ENCODE data around the gene AIFM2.

DNA sequence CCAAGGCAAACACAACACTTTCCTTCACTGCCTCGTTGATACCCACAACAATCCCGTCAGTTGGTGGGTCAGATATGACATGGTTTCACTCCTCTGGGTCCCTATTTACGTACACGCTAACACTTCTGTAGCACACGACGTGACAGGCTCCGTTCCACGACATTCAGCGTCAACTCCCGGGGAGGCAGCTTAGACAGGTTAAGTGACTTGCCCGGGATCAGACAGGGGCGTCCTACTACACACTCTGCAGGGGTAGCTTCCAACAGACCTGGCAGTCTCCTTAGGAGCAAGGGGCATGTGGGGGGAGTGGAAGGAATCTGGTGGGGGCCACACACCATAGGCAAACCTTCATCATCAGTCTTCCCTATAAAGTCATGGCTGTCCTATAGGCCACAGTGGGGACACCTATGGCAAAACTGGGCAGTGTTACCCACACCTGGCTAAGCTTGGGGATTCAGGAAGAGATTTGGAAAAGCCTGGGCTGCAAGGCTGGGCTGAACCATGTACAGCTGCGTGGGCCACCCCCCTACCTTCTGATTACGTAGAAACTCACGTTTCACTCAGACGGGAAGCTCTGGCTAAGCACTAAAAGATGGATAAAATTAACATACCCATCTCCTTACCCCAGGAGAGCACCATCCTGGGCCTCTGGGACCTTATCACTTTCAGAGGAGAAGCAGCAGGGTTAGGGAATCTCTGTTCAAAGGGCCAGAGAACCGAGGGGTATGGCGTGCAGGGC, 11.9 kb upstream of the AIFM2 start:
- TF ChIP-seq POLR2AphosphoS5 (IDR thresholded peaks at IDR 0.05) (no peak), EP300 (IDR thresholded peaks at IDR 0.05) (no peak), CTCF (IDR thresholded peaks at IDR 0.05) (no peak), POLR2A (IDR thresholded peaks at IDR 0.05; ENCODE audit: low read depth) (no peak)
